Hepatocyte (in vitro differentiated cells): Measurements from ENCODE around the gene SETBP1.

Source experiments
- EZH2 ChIP-seq: fragments of 200-600 bp; sonication (generic); IDR thresholded peaks from 2 replicates; pipeline ENCODE4 v1.6.1; 2016; ENCODE audit warnings: antibody characterized with exemption, mild to moderate bottlenecking, borderline replicate concordance
- EZH2phosphoT487 ChIP-seq: fragments of 200-600 bp; sonication (generic); IDR thresholded peaks from one replicate; pipeline ENCODE4 v1.6.1; 2018; ENCODE audit warnings: antibody characterized with exemption, mild to moderate bottlenecking, low read depth, moderate library complexity; ENCODE audit not compliant: unreplicated experiment, severe bottlenecking
- TF ChIP-seq, protein P1 (sequence below): fragments of 200-600 bp; sonication (generic); IDR thresholded peaks from 2 replicates; pipeline ENCODE4 v1.5.1; 2016; ENCODE audit warnings: antibody characterized with exemption, mild to moderate bottlenecking; ENCODE audit not compliant: poor library complexity

DNA sequence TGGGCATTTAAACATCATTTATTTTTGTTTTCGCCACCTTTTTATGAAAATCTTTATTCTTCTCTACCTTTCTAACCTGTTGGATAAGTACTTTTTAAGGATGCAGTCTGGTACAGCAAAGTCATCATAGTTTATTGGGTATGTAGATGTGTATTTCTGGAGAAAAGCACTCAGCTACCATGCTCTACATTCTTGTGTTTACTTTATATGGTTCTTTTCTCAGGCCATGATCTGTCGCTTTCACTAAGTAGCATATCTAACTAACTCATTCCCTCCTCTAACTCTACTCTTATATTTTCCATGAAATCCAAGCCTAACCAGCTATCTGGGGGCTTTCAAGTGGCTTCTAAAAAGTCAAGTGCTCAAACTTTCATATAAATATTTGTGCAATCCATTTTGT is 25.3 kb upstream of the SETBP1 start:
- no peak for TF ChIP-seq EZH2
- TF ChIP-seq, protein P1, sequence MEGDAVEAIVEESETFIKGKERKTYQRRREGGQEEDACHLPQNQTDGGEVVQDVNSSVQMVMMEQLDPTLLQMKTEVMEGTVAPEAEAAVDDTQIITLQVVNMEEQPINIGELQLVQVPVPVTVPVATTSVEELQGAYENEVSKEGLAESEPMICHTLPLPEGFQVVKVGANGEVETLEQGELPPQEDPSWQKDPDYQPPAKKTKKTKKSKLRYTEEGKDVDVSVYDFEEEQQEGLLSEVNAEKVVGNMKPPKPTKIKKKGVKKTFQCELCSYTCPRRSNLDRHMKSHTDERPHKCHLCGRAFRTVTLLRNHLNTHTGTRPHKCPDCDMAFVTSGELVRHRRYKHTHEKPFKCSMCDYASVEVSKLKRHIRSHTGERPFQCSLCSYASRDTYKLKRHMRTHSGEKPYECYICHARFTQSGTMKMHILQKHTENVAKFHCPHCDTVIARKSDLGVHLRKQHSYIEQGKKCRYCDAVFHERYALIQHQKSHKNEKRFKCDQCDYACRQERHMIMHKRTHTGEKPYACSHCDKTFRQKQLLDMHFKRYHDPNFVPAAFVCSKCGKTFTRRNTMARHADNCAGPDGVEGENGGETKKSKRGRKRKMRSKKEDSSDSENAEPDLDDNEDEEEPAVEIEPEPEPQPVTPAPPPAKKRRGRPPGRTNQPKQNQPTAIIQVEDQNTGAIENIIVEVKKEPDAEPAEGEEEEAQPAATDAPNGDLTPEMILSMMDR = no peak
- TF ChIP-seq EZH2phosphoT487 = no peak
